Left cardiac atrium (tissue), 4 donors: ENCODE measurements around the gene TMEM109. TPM values are rescaled to one million over a fixed set of nuclear protein-coding genes. Genes with fewer than 3 reads are reported as not detected.
"Not testable (repeated sequence)": the region's sequence is repeated elsewhere in the genome, so short reads cannot be mapped to it uniquely, and the experiment has no call there.

Source experiments
- ATAC-seq, 2 donors: fragments of 200-7000 bp; cut with Tn5 transposase; one replicate each; pipeline ENCODE4 v1.9.1; 2020; ENCODE audit warnings: mild to moderate bottlenecking in 2 of 2, moderate library complexity in 2 of 2
- DNase-seq: peaks from one replicate; pipeline ENCODE4 v3.0.0-alpha.2; 2020
- intact Hi-C, 2 donors: fragments of 100-400 bp; cut with DNase I; formaldehyde crosslinking; loops; one replicate each; pipeline versions ENCODE4 v1.14.1 to v1.15.1; 2022 to 2023
- total RNA-seq, 2 donors: library from RNA; stranded (reverse); fragmentation: NEBNext Ultra II Directional; extraction: Animal tissue kit (Norgen Biotek cat#: 25700); gene quantifications; one replicate each; pipeline ENCODE4 v1.2.1, GENCODE V29; 2021
- donor health status: DM: no; HTN: yes; CAD: no.
- donor health status: DM: no; HTN: yes; CAD: no; lungs with severe emphysema.
- donor health status: DM: yes; HTN: yes; CAD: no.
- donor health status: Dilated cardiomyopathy.

TMEM109 gene
- total RNA-seq, 2 donors from 2014 or later, result 98.1 to 109 TPM

DNA sequence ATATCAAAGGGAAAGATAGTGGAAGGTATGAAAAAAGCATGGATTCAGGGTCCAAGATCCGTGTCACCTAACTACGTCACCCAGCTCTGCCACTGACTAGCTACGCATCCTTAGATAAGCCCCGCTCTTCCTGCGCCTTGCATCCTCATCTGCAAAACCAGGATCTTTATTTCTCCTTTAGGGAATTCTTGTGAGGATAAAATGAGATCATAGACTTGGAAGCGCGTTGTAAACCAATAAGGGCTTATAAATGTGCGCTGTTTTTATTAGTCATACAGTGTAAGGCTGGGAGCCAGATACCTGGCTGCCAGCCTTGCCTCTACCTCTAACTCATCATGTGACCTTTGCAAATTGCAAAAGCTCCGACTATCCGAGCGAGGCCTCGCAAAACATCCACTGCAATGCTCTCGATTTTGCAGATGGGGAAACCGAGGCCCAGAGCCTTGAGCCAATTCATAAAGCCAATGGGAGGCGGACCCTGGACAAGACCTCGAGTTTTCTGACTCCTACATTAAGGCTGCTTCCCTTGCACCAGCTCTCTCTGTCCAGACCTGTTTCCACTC is 8.3 kb upstream of the TMEM109 start:
- peak; percentile 8 to 46 for ATAC-seq
- DNase-seq, result no peak
- intact Hi-C loops, result loop anchor here in 1 of 2 donors (10.0 kb wide), 1 partner anchor 249 kb away; no protein-coding TSS in a partner anchor

DNA sequence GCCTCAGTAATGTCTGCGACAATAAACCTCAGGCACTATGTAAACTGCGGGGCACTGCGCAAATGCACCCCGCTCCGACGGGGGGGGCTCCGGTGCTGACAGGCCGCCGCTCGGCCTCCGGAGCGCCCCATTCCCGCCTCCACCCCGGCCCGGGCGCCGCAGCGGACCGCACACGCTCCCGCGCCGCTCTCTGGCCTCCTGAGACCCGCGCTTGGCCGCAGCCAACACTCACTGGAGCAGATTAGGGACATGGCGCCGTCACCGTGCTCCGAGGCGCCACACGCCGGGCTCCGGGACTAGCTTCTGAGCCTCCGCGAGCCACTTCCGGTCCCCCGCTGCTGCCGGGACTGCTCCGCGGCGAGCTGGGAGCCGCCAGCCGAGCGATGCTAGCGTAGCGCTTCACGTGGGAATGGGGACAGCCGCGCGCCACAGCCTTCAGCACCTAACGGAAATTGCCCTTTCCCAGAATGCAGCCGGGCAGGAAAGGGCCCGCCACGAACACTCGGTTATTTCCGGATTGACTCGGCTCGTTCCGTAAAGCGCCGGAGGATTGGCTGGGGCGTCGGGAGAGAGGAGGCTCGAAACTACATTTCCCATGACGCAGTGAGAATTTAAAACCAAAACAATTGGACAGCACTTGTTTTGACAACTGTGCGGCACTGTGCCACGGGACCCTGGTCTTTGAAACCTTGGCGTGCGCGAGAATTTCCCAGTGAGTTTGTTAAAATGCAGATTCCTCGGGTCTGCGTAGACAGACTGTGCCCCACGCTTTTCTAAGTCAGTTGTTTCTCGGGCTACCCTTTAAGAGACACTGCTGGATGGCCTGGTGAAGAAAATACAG is 7.6 kb upstream of the TMEM109 start, which contains the start of gene PRPF19:
PRPF19 (minus strand) TSS at position 454 of the 841 bp plus-strand sequence; CDS start at position 251, 203 bp downstream.
- intact Hi-C loops, result loop anchor here in 1 of 2 donors (10.0 kb wide), 1 partner anchor 248 kb away; no protein-coding TSS in a partner anchor
- DNase-seq, result peak; percentile 96
- ATAC-seq, result peak; percentile 96 to 97

DNA sequence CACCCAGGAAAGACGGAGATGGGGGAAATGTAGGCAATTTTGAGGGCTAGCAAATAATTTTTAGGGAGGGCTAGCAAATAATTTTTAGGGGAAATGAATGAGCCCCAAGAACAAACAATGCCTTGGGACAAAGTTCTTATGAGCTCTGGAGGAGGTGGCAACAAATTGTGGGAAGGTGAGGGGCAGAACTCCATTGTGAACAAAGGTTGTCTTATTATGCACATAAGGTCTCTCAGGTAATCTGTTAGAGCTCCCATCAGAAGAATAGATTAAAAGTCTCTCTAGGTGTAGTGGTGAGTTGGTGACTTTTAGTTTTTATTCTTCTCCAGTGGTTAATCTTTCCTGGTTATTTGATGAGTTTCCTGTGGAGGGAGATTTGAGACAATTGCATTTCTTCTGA is 5.2 kb upstream of the TMEM109 start:
- ATAC-seq, result no peak
- intact Hi-C loops, result loop anchor here in 1 of 2 donors (10.0 kb wide), 1 partner anchor 246 kb away; no protein-coding TSS in a partner anchor
- no peak for DNase-seq

DNA sequence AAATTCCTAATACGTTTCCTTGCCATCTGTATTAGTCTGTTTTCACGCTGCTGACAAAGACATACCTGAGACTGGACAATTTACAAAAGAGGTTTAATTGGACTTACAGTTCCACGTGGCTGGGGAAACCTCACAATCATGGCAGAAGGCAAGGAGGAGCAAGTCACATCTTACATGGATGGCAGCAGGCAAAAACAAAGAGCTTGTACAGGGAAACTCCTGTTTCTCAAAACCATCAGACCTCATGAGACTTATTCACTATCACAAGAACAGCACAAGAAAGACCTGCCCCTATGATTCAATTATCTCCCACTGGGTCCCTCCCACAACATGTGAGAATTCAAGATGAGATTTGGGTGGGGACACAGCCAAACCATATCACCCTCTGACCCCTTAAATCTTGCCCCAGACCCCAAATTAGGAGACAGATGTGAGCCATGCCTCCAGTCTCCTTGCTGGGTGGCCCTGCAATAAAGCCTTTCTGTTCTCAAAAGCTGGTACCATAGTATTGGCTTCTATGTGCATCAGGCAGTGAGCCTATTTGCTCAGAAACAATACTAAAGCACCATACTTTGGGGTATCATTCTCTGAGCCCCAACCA is 4.2 kb upstream of the TMEM109 start:
- intact Hi-C loops, result loop anchor here in 1 of 2 donors (10.0 kb wide), 1 partner anchor 245 kb away; no protein-coding TSS in a partner anchor
- DNase-seq, ATAC-seq: not testable (repeated sequence)

DNA sequence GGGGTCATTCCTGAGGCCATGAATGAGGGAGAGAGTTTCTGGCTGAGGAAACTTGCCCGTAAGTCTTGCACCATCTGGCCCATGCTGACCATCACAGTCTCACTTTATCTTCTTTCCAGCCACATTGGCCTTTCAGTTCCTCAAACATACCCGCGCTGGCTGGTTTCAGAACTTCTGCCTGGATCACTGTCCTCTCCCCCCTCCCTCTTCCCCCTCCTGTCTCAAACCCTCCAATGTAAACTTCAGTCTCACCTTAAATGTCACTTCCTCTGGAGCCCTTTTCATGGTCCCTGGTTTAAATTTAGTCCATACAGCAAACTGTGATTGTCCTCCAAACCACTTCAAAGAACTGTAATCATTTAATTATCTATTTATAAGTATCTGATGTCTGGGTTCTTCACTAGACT is 3.7 kb upstream of the TMEM109 start:
- ATAC-seq, result no peak
- intact Hi-C loops, result no loop called here
- no peak for DNase-seq

DNA sequence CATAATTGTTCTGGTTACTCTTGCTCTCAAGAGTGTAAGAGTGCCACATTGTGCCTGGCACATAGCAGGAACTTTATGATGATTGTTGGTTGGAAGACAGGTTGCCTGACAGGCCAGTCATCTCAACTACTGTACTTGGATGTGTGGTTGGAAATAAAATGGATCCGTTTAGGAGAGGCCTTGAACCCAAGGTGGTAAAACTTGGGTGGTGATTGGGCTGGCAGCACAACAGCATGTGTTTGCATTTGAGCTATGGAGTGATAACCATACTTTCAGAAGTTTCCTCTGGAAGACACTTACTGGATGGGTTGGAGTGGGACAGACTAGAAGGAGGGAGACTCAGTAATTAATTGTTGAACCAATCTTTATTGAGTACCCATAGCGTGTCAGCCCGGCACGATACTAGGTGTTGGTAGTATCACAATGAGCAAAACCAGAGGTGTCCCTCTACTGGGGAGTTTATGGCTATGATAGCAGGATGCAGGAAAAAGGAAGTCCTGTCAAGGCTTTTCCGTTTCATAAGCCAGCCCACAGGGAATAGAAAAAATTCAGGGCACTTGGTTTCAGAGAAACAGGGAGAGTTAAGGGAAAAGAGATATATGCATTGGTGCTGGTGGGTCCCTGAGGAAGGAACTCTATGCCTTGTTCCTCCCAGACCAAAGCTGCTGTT is 3.1 kb upstream of the TMEM109 start:
- intact Hi-C loops, result no loop called here
- ATAC-seq, result no peak
- DNase-seq, result no peak

DNA sequence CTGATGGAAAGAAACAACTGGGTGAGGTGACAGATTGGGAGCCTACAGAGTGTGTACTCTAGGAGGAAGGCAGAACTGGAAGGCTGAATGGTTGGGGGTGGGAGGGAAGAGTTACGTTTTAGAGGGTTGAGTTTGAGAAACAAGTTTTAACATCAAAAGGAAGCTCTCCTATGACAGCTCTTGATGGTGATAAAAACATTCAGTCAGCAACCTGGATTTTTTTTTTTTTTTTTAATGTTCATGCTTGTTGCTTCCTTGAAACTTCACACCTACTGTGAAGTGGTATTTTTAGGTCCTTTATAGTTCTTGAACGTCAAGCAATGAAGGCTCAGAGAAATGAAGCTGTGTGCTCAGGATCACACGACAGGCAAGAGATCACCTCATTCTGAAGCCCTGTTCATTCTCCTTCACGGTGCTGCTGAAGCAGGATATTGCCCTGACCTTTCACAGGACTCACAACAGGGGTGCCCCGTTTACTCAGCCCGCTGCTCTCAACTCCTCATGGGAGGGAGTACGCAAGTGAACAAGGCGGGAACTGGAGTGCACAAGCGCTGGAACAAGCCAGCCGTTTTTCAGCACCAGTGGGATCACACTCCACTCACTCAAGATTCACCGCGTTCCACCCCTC is 1.6 kb upstream of the TMEM109 start:
- DNase-seq (no peak), ATAC-seq (no peak)
- intact Hi-C loops, result no loop called here

DNA sequence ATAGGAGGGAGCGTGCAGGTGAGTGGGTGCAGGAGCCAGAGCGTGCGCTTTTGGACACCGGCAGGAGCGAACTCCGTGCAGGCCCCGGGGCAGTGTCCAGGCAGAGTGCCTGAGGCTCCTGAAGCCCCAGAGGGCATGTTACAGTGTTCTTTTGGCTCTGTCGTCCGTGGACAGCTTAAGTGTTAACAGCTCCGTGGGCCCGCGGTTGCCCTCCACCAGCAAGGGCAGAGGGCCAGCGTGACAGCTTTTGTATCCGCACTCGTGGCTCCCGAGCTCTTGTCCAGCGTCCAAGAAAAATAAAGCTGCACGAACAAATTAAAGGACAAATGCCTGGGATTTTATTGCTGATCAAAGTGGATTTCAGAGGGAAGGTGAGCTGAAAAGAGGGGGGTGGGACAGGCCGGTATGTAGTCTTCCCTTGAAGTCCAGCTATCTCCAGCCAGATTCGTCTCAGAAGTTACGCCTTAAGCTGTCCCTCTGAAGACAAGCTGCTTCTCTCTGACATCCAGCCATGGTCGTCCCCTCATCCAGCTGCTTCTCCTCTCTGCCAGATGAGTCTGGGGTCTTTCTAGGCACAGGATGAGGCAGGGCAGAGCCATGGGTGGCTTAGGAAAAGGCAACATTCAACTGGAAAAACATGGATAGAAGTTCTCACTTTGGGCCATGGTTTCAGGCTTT is 968 bp upstream of the TMEM109 start:
- intact Hi-C loops, result no loop called here
- ATAC-seq (no peak), DNase-seq (no peak)

DNA sequence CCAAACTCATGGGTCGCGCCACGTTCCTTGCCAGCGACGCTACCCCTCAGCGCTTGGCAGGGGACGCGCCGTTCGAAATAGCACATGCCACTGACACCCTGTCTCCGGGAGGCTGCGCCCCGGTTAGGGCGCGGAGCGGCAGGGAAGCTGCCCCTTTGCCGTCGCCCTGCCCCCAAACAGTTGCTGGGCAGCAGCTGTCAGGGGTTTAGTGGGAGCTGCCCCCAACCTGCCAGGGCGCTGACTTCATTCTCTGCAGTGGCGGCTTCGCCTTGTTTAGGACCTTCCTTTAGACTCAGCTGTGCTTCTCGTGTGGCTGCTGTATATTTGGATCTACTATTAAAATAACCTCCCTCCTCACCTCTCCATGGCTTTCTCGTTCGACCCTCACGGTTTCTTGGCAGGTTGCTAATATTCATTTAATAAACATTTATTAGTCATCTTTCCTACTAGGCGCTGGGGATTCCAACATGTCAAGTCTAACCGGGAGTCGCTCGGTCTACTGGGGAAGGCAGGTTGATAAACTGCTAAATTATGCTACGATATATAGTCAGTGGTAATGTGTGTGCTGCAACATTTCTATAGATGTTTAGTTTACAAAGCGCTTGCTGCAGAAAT is 782 bp downstream of the TMEM109 start:
- ATAC-seq (peak; percentile 57 to 64), DNase-seq (no peak)
- intact Hi-C loops, result no loop called here

DNA sequence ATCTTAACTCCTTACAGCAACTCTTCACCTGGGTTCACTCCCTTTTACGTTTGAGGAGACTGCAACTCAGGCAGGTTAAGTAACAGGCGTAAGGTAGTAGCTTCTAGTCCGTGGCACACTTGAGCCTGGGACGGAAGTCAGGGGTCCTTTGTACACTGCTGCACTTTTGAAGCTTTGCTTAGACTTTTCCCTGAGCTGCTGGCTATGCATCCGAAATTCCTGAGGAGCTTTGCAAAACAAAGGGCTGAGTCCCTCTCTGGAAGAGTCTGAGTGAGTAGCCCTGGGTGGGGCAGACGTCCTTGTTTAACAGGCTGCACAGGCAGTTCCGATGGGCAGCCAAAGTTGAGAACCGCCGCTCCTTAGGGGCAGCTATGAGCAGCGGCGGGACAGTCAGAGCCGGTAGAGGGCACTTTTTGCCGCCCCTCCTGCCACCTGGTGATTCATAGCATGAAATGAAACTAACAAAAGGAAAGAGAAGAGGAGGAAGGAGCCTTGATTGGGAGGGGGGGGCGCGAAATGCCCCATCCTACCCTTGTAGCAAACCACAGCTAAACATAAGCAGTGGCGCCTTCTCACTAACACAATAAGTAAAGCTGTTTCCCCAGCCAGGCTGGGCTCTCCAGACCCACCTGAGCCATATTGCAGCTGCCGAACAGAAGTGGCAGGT is 1.4 kb downstream of the TMEM109 start:
- DNase-seq (peak; percentile 72), ATAC-seq (peak; percentile 33 to 55)
- intact Hi-C loops, result no loop called here

DNA sequence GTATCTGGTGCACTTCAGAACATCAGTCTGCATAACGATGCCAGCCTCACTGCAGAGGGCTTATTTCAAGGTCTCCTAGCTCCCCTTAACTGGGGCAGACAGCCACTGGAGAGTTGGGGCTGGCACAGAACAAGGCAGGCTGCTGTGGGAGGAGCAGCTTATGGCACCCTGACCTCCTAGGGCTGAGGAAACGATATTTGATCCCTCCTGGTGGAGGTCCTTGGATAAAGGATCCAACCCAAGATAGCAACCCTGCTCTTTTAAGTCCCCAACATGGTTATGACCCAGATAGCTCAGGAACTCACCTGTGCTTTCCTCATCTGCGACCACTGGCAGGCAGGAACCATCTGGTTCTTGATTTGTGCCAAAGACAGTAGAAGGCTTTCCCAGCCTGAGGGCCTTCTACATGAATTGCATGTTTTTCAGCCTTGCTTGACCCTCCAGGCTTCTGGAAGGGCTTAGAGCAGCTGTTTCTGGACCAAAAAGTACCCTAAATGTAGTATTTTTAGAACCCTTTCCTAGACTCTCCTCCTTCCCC is 2.8 kb downstream of the TMEM109 start:
- ATAC-seq (no peak), DNase-seq (no peak)
- intact Hi-C loops, result no loop called here

DNA sequence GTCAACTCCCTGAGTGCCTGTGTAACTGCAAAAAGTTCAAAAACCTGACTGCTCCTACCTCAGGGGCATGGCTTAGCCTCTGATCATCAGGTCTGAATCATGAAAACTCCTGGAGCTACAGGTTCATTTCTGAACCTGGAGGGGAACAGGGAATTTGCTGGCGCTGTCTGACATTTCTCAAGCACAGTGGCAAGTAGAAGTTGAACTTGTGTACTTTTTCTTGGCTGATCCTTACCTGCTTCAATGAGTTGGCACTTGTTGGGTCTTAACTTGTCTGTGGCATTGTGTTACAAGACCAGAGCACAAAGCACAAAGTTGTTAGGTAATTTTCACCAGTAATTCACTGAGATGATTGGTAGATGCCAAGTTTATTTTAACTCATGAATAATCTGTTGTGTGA is 3.3 kb downstream of the TMEM109 start:
- no peak for ATAC-seq
- intact Hi-C loops, result no loop called here
- no peak for DNase-seq

DNA sequence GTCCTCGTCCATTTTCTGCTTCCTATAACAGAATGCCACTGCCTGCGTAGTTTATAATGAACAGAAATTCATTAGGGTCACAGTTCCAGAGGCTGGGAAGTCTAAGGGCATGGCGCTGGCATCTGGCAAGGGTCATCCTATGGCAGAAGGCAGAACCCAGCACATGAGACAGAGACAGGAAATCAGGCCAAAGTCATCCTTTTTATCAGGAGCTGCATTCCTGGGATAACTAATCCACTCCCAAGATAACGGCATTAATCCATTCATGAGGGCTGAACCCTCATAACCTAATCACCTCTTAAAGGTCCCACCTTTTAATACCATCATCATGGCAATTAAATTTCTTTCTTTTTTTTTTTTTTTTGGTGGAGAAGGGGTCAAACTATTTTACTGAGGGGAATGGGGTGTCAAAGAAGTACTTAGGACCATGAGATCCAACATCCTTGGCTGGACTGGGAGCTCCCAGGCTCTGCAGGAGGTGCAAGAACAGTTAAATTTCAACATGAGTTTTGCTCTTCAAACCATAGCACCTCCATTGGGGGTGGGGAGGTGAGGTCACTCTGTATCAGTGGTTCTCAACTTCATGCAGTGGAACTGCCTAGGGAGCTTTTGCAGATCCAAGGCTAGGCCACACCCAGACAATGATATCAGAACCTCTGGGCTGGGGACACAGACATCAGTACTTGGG is 4.4 kb downstream of the TMEM109 start:
- no peak for ATAC-seq
- intact Hi-C loops, result no loop called here
- DNase-seq, result no peak

DNA sequence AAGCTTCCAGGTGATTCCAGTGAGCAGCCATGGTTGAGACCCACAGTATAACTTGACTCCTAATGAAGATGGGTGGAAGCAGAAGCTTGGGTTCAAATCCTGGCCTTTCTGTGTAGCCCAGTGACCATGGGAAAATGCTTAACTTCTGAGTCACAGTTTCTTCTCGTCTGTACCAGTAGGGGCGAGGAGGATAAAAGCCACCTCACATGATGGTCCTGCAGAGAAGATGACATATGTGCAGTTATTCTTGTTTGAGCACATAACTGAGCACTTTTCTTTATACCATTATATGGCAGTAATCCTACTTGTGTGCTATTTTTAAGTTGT is 4.9 kb downstream of the TMEM109 start:
- intact Hi-C loops, result no loop called here
- no peak for ATAC-seq

DNA sequence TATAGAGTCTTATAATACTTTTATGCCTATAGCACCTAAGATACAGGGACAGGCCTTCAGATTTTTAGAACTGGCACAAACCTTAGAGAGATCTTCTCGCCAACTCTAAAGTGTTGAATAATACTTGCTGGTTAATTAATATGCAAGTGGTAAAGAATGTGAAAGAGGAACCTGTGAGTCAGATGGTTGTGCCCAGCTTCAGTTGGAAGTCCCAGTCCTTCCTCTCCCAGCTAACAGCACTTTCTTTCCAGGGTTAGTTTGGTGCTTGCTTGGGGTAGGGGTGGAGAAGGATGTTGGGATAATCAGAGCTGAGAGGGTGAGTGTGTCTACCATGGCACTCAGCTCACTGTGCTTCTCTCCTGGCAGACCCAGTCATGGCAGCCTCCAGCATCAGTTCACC is 5.4 kb downstream of the TMEM109 start:
- ATAC-seq (no peak), DNase-seq (no peak)
- intact Hi-C loops, result no loop called here

More for the DNA sequence above, 4.9 kb downstream of the TMEM109 start:
- DNase-seq, result no peak

DNA sequence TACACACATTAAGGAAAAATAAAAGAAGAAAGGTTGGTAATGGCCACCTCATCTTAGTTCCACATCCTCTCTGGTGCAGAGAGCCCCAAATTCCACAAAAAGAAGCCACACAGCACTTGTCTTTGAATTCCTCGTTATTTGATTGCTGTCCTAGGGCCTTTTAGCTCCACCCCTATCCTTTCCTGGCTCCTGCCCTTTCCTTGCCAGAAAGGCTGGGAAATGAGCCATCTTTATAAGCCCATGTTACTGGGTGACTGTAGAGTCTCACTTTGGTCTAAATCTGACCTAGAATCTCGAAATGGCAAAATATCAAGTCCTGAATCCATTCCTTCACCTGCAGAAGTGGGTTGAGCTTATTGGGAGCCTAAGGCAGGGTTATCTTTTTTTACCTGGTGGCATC is 6.0 kb downstream of the TMEM109 start:
- no peak for ATAC-seq
- intact Hi-C loops, result no loop called here
- DNase-seq, result no peak

DNA sequence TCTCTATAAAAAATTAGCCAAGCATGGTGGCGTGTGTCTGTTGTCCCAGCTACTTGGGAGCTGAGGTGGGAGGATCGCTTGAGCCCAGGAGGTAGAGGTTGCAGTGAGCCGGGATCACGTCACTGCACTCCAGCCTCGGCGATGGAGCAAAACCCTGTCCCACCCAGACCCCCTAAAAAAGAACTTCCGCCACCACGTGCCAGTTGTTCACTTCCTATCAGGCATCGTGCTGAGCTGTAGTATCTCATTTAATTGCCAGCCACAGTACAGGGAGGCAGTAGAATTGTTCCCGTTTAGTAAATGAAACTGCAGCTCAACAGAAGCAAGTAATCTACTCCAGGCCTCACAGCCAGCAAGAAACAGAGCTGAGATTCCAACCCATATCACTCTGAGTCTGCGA is 7.3 kb downstream of the TMEM109 start:
- ATAC-seq (no peak), DNase-seq (no peak)
- intact Hi-C loops, result no loop called here
